HPDE6-E6E7 (cell line): ENCODE data around the gene SEL1L3.

ENCODE experiments used
- DNase-seq: peaks from one replicate; pipeline ENCODE4 v3.0.0; 2011; ENCODE audit warnings: missing footprints; ENCODE audit errors: extremely low spot score

Gene SEL1L3

DNA sequence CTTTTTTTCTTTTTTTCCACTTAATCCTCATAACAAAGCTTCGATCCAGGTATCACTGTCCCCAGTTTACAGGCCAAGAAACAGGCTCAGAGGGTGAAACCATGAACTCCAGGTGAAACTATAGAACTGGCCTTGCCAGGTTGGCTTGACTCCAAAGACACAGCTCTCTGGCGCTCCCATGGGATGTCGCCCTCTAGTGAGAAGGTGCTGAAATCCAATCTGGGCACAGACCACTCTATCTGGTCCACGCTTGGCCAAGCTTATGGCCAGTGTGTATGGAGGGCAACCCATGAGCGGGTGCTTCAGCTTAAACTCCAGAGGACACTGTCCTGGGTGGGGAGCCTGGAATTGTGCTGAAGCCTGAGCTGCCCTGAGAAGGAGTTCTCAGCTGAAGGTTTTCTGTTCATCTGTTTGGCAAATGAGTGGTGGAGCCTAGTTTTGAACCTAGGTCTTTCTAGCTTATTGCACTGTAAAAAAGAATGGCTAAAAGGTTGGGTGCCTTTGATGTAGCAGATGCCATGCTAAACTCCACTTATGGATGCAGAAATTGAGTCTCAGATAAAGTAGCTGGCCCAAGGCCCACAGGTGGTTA, 70.5 kb downstream of the SEL1L3 start:
- DNase-seq: peak; percentile 42

DNA sequence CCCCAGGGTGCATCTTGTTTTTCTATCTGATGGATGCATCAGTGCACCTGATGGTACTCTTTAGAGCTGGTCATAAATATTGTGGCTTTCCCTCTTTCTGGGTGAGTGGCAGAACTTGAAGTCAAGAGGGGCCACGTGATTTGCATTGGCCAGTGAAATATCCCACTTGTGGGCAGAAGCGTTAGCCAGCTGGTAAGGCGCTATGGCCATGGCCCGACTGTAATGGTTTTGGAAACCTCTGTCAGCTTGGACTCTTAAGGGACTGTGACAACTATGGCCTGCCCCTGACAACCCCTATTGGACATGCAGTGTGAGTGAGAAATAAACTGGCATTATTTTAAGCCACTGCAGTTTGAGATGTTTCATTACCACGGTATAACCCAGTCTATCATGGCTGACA, 72.8 kb downstream of the SEL1L3 start:
- no peak for DNase-seq

DNA sequence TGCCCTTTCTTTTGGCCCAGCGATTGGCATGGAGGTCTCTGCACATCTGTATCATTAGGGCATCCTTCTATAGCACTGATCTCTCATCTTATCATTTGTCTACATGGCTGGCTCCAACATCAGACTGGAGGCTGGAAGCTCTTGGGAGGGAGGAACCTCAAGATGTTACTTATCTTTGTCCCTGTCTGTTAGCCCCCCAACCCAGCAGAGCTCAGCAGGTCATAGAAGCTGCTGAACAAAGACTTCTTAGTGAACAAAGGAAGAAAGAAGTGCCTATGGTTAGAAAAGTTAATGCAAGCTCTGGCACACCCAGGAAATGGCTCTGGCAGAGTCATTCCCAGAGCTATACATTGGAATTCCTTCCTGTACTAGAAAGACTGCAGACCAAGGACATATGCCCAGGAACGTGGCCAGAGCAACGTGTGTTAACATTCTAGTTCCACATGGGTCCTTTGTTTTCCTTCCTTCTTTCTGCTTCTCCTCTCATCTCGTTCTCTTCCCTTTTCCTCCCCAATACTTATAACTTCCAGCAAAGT, 74.0 kb downstream of the SEL1L3 start:
- no peak for DNase-seq

DNA sequence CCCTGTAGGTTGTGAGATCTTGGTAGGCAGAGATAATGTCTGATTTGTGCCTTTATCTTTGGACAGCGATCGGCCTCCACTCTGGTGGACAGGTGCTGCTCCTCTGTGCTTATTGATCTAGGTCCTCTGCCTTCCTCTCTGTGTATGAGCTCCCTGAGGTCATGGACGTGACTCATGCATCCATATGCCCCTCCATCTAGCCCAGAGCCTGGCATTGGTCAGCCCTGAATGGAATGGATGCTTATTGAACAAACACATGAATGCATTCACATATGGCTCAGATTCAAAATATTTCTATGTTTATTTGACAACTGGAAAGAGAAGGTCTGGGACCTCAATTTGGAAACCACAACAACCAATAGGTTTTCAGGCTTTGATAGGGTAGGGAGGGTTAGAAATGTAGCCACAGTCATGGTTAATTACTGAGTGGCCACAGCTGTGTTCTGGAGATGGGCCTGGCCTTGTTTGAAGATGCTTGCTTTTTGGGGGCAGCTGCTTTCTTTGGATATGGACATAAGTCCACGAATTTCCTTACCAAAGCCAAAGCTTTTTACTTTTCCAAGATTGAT, 76.2 kb downstream of the SEL1L3 start:
- DNase-seq: no peak

DNA sequence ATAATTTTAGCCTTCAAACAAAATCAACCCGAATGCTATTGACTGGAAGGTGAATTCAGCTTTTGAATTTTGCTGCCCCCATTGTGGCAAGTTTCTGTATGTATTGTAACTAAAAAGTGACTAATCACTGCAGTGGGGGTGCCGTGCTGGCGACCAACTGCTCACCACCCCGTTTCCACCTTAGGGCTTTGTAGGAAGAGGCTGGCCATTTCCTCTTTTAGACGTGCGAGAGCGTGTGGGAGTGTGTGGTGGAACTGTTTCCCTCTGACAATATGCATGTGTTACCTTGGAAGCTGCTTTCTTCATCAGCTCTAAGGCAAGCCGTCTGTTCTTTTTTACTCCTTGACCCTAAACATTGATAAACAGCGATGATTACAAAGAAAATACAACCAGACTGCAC, 78.8 kb downstream of the SEL1L3 start:
- DNase-seq: no peak

DNA sequence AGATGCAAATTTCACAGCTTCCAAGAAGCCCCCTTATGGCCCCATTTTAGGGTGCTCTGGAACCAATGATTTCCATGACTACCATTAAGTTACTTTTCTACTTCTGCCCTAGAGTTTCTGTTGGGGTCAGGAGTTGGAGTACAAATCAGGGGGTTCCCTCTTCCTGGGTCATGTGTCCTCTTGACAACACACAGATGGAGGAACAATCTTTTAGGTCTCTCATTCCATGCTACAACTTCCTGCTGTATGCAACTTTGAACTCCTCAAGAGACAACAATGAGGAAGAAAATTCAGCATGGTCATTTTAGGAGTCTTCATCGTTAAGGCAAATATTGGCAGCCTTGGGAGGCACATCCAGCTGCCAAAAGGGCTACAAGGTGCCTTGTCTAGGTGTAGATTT, 79.7 kb downstream of the SEL1L3 start:
- DNase-seq: no peak

DNA sequence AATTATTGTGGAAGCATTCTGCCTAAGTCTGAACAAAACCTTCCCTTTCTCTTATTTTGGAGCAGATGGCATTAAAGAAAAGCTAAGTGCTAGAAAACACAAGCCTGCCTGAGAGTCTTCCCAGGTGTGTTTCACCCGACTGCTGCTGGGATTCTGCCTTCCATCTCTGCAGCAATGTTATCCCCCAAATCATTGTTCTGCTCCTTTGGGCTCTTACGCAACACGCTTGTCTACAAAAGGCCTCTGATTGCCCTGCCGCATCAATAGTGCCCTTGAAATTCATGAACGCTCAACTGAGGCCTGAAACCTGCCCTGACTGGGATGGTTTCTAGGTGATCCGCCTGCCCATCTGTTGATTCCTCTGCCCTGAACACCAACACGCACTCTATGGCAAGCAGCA, 80.3 kb downstream of the SEL1L3 start:
- DNase-seq: no peak

DNA sequence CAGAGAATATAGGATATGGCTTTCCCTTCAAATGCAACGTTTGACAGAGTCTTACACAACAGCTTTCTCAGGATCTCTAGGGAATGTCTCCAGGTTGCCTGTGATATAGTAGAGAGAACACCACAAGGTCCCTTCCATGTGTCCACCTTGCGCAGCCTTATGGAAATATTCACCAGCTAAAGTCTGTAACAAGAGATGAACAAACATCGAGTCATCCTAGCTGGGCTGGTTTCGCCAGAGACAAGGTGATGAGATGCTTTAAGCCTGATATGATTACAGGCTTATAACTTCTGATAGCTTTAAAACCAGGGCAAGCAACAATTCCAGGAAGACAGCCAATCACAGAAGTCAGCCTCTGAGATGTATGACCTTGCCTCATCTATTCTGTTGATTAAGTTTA, 83.8 kb downstream of the SEL1L3 start:
- DNase-seq: peak; percentile 20

DNA sequence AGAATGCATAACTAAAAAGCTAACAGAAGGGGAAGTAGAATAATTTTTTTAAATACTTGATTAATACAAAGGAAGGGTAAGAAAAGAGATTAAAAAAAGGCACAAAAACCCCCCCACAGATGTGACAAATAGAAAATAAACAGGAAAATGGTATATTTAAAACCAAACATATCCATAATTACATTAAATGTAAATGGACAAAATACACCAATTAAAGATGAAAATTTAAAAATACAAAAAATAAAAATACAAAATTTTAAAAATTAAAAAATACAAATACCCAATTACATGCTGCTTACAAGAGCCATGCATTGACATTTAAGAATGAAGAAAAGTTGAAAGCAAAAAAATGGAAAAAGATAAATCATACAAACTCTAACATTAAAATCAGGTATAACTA, 86.0 kb downstream of the SEL1L3 start:
- DNase-seq: no peak

DNA sequence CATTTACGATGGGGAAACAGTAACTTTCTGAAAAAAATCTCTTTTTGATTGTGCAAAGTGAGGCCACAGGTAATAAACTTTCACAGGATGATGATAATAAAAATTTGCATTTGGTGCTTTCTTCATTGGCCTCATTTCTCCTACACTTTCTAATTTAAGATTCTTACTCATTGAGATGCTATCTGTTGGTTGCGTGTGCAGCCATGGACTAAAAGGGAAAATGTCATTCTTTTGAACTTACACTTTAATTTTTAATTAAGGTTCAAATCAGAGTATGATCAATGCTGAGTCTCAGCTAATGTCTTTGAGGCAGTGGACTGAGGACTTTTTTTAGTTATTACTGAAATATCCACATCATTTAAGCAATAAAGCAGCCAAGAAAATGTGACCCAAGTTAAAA, 87.6 kb downstream of the SEL1L3 start:
- no peak for DNase-seq

DNA sequence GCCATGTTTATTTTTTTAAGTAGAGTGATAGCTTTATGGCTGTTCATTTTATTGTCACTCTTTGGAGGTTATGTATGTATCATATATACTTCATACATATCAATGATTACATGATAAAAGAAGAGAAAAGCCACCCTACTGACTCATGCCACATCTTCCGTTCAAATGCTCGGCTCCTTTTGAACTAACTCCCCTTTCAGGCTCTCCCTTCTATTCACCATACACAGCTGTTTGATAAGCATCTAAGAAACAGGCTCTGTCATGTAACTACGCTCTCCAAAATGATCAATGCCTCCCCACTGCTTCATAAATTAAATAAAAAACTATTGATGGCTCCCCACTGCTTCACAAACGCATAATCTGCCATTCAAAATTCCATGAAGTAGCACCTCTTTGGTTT, 89.4 kb downstream of the SEL1L3 start:
- DNase-seq: no peak

DNA sequence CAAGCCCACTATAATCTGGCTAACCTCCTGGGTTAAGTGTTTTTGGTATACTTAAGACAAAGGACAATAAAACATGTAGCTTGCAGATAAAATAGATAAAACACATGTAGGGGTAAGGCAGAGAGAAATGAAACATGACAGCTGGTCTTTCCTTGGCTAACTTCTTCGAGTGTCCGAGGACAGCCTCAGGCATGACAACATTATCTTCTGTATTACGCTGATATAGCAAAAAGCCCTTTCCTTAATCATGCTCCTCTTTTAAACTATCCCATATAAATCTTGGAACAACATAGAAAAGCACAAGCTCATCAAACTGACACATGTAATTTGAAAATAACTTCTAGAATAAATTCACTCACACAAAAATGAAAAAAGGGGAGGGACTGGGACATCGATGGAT, 91.1 kb downstream of the SEL1L3 start:
- DNase-seq: no peak

DNA sequence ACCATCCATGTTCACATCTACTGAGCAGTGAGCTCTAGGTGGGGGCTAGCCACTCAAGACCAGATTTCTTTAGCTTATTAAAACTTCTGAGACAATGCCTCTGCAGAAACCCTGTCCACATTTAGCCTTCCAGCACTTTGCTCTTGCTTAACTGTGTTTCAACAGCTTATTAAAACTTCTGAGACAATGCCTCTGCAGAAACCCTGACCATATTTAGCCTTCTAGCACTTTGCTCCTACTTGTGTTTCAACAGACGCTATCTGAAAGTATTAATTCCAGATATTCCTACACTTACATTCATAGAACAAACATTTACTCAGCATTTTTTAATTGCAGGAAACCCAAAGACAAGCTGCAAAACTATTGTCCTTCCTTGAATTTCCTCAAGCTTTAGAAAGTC, 91.9 kb downstream of the SEL1L3 start:
- no peak for DNase-seq

DNA sequence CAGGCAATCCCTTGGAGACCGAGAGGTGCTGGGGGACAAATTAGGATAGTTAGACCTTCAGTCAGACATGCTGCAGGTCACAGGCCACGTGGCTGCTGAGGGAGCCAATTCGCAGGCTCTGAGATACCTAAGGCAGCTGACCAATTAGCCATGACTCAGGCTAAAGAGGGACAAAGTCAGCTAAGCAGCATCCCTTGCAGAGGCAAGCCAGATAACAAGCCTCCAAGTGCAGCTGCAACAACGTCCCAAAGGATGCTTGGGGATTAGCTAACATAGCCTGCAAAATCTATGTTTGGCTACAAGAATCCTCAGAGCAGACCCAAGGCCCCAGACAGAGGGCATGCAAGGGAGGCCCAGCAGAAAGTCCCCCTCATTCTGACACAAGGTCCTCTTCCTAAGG, 93.5 kb downstream of the SEL1L3 start:
- DNase-seq: no peak

DNA sequence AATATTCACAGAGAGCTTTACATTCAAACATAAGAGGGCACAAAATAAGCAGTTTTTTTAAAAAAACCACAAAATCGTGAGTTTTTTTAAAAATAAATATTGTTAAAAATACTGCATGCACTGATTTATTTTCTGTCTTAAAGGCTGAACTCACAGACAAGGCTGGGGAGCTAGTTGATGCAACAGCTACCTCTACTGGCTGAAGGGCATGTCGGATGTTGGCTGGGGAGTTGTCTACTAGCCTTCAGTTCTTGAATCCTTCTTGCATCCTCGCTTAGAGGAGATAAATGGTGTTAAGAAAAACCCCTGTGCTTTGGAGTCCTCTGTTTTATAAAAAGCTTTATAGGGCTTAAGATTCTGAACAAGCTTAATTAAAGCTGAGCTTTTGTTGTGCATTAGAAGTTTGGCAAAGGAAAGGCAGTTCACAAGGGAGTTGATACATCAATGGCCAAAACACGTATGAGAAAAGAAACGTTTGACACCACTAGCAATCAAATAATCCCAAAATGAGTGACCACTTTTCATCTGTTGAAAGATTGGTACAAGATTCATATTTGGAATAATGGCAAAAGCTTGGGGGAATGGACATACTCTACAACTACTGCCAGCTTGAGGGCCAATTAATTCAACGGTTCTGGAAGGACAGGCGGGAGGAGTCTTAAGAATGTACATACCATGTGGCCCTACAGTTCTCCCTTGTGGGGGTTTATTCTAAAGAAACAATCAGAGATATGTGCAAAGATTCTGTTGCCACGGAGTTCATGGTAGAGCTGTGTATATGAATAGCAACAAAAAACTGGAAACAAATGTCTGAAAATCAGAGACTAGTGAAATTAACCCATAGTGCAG, 94.7 kb downstream of the SEL1L3 start:
- peak; percentile 57 for DNase-seq

DNA sequence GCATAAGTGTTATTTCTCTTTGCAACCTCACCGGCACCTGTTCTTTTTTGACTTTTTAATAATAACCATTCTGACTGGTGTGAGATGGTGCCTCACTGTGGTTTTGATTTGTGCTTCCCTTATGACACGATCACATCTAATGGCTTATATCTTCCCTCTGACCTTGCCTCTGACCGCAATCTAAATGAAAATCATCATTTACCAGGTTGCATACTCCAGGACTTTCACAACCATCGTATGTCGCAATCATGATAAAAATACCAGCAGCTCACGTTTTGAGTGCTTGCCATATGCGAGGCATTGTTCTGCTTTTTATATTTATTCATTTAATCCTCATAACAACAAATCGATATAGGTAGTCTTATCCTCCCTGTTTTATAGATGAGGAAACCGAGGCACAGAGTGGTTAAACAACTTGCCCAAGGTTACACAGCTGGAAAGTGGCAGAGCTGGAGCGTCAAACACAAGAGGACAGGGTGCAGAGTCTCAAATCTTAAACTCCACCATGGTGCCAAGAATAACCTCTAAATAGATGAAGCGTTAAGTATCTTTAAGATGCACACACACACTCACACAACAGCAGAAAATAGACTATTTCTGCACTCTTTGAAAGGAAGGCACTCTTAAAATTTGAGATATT, 102.2 kb downstream of the SEL1L3 start:
- DNase-seq: no peak

DNA sequence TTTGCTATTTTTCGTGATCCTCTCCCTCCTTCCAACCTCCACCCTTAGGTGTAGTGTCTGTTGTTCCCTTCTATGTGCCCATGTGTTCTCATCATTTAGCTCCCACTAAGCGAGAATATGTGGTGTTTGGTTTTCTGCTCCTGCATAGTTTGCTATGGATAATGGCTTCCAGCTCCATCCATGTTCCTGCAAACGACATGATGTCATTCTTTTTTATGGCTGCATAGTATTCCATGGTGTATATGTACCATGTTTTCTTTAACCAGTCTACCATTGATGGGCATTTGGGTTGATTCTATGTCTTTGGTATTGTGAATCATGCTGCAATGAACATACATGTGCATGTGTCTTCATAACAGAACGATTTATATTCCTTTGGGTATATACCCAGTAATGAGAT, 102.7 kb downstream of the SEL1L3 start:
- DNase-seq: no peak

DNA sequence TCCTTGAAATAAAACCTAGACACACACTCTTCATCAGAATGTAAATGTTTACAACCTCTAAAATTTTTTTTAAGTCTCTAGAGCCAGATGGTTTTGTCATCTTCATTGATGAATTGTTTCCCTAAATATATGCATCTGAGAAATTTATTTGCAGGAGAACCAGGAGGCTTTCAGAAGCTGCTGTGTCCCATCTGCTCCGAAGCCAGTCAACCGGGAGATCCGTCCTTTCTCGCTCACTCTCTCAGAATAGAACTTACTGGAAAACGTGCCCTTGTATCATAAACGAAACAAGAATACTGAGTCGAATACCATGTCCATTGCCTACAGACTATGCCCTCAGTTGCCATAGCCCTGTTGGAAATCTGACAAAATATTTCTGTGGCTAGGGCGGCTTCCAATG, 103.7 kb downstream of the SEL1L3 start:
- no peak for DNase-seq

DNA sequence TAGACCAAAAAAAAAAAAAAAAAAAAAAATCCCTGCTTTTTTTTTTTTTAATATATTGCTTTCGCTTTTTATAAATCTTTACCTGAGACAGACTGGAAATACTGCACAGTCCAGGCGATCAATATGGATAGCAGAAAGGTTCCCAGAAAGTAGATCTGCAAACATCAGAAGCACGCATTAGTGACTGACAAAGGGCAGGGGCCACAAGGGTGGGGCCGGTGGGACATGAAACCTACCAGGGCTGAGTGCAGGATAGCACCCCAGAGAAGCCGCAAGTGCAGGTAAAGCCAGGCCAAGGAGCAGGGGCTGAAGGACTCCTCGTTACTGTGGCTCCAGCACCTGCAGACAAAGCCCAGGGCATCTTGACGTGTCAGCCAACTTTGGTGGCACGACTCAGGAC, 105.3 kb downstream of the SEL1L3 start:
- DNase-seq: no peak

DNA sequence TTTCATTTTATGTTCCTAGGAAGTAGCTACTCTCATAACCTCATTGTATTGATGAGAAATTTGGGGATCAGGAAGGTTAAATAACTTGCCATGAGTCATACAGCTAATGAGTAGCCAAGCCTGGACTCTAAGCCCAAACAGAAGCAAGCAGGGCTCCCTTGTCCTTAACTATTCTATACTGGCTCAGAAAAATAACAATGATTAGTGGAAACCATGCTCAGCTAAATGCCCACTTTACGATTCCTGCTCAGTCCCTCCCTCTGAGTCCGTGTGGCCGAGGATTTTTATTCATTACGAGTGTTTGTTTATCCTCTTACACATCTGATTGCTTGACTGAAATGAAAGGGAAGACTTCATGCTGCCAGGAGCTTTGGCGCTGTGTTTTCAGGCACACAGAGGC, 106.3 kb downstream of the SEL1L3 start:
- DNase-seq: no peak

DNA sequence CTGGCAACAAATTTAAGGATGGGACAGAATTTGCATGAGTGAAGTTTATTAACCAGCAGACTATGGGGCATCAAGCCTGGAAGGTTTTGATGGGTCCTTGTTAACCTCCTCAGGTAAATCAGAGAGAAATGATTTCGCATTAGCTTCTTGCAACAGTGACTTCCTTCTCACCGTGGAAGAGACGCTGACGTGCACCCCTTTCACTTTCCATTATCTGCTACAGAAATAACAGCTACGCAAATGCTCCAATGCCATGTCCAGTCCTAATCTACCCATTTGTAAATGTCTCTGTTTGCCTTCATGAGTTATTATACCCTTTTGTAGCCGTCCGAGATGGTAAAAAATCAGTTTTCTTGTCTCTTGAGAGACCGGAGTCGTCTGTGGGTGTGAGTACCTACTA, 106.9 kb downstream of the SEL1L3 start:
- no peak for DNase-seq

DNA sequence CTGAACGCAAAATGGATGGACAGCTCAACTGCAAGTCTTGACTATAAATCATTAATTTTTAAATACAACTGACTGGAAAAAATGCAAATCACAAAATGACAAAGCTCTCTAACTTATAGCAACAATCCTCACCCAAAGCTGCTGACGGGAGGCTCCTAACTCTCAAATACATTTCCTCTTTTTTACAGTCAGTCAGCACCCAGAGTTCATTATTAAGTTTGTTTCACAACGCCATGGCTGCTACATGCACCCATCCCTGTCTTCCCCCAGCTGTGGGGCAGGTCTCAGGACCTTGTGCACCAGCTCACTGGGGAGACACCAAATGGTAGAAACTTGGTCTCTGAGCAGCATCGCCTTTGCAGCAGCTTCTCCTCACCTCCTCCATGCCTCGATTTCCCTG, 109.5 kb downstream of the SEL1L3 start:
- DNase-seq: no peak

DNA sequence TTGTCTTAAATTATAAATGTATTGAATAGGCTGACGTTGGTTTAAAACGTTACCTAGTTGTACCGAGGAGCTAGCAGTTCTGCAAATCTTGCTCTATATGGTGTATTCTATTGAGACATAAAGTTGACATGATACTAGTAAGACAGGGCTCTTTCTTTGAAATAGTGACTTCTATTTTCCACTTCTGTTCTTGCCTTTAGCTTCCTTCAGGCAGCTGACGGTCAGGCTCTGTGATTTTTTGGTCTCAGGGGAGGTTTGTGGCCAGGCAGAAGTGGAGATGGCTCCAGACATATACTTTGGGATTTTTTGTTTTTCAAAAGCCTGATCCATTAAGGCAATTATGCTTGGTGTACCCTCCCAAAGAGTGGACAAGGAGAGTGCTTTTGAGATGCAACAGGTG, 111.9 kb downstream of the SEL1L3 start:
- no peak for DNase-seq
